Measurements from ENCODE around the gene SPATA18.

SPATA18 gene

DNA sequence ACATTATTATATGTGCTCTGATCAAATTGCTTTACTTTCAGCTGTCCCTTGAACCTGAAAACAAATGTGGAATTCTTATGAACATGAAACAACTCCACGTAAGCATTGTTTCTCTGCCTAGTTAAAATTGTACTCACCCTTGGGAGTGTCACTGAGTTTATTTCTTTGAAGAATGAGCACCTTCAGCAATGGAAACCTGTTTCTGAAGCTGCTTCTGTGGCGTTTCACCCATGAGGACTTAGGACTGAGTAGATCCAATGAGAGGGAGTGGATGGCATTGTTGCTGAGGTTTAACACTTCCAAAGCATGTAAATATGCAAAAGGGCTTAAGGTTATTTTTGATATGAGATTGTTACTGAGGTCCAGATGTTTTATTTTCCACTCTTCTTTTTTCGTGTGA is 34.1 kb upstream of the SPATA18 start:
- no peaks in the 10 kb centered on the region for H3F3A ChIP-seq (ENCODE audit: low read depth)
- H4K20me1 ChIP-seq (ENCODE audit: insufficient read depth, low read length, poor library complexity, severe bottlenecking), result no peaks in the 10 kb centered on the region
- H3K4me2 ChIP-seq (ENCODE audit: low read depth, low read length, poor library complexity, severe bottlenecking), result no peak overlapping the region
- H3K36me3 ChIP-seq (ENCODE audit: insufficient read depth, low read length), result no peaks in the 10 kb centered on the region
- H3K4me1 ChIP-seq (ENCODE audit: insufficient read depth, low read length, poor library complexity, severe bottlenecking), result no peaks in the 10 kb centered on the region
- H3K27me3 ChIP-seq (ENCODE audit: insufficient read depth, low read length, poor library complexity, severe bottlenecking), result no peaks in the 10 kb centered on the region
- no peaks in the 10 kb centered on the region for H3K79me2 ChIP-seq (ENCODE audit: insufficient read depth, low read length)
- TF ChIP-seq EZH2phosphoT487 (IDR thresholded peaks at IDR 0.05; ENCODE audit: borderline replicate concordance), result no peak
- TF ChIP-seq, protein P1, sequence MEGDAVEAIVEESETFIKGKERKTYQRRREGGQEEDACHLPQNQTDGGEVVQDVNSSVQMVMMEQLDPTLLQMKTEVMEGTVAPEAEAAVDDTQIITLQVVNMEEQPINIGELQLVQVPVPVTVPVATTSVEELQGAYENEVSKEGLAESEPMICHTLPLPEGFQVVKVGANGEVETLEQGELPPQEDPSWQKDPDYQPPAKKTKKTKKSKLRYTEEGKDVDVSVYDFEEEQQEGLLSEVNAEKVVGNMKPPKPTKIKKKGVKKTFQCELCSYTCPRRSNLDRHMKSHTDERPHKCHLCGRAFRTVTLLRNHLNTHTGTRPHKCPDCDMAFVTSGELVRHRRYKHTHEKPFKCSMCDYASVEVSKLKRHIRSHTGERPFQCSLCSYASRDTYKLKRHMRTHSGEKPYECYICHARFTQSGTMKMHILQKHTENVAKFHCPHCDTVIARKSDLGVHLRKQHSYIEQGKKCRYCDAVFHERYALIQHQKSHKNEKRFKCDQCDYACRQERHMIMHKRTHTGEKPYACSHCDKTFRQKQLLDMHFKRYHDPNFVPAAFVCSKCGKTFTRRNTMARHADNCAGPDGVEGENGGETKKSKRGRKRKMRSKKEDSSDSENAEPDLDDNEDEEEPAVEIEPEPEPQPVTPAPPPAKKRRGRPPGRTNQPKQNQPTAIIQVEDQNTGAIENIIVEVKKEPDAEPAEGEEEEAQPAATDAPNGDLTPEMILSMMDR (conservative IDR thresholded peaks at IDR 0.05; ENCODE audit: low read length), result no peak
- no peaks in the 10 kb centered on the region for H3K9me2 ChIP-seq (replicated peaks; ENCODE audit: low read depth, low read length)
- no peak overlapping the region for H3K4me3 ChIP-seq (ENCODE audit: low read length, poor library complexity, severe bottlenecking)
- no peak overlapping the region for H2AFZ ChIP-seq (ENCODE audit: low read length)
- H3K9me3 ChIP-seq (ENCODE audit: insufficient read depth, low read depth, low read length), result no peaks in the 10 kb centered on the region
- no peak overlapping the region for H3K9ac ChIP-seq (ENCODE audit: low read depth, low read length, poor library complexity, severe bottlenecking)

GRCh38 chr4:52017814-52018213 is 33.3 kb upstream of the SPATA18 start:
- Histone ChIP-seq H4K20me1 (ENCODE audit: insufficient read depth, low read length, poor library complexity, severe bottlenecking) (no peaks in the 10 kb centered on the region), H3K27me3 (ENCODE audit: insufficient read depth, low read length, poor library complexity, severe bottlenecking) (no peaks in the 10 kb centered on the region), H3K4me3 (ENCODE audit: low read length, poor library complexity, severe bottlenecking) (no peak overlapping the region), H2AFZ (ENCODE audit: low read length) (no peak overlapping the region), H3K9ac (ENCODE audit: low read depth, low read length, poor library complexity, severe bottlenecking) (no peak overlapping the region), H3K36me3 (ENCODE audit: insufficient read depth, low read length) (no peaks in the 10 kb centered on the region), H3K9me3 (ENCODE audit: insufficient read depth, low read depth, low read length) (no peaks in the 10 kb centered on the region), H3F3A (ENCODE audit: low read depth) (no peaks in the 10 kb centered on the region), H3K4me1 (ENCODE audit: insufficient read depth, low read length, poor library complexity, severe bottlenecking) (no peaks in the 10 kb centered on the region), H3K9me2 (replicated peaks; ENCODE audit: low read depth, low read length) (no peaks in the 10 kb centered on the region), H3K4me2 (ENCODE audit: low read depth, low read length, poor library complexity, severe bottlenecking) (no peak overlapping the region), H3K79me2 (ENCODE audit: insufficient read depth, low read length) (no peaks in the 10 kb centered on the region)
- TF ChIP-seq, protein P1 (conservative IDR thresholded peaks at IDR 0.05; ENCODE audit: low read length), result no peak

DNA sequence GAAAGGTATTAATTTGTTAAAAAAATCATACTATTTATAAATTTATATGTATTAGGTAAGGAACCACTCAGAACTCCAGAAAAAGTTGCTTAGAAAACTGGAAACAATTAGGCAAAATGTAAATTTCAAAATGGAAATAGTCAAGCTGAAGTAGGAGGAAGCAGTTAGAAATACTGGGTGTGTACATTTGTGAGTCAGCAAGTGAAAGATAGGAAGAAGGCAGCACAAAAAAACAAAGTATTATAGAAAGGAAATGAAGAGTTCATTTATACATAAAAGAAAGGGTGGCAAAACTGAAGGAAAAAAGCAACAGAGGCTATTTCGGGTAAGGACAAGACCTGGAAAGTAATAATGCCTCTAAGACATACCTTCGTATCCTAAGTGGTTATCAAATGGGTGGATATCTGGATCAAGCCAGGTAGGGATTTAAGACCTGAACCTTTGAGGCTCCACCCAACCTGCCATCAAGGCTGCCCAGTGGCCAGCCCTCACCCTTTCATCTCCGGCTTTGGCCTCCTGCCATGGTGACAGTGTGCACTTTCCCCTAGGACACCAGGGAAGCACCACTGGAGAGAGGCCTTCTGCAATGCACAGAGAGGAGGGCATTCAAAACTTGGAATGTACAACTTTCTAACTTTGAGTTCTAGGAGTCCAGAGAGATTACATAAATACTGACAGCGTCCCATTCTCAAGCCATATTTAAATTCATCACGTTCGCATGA is 31.0 kb upstream of the SPATA18 start, which contains the start of gene LRRC66:
Gene LRRC66, minus strand, starts transcription at position 428 of the 722 bp plus-strand sequence. CDS start 2,750 bp downstream, outside the sequence.
- no peaks in the 10 kb centered on the region for H3K27me3 ChIP-seq (ENCODE audit: insufficient read depth, low read length, poor library complexity, severe bottlenecking)
- H3K9me2 ChIP-seq (replicated peaks; ENCODE audit: low read depth, low read length), result no peaks in the 10 kb centered on the region
- H3K4me3 ChIP-seq (ENCODE audit: low read length, poor library complexity, severe bottlenecking), result no peak within 1 kb of the TSS
- H3K9ac ChIP-seq (ENCODE audit: low read depth, low read length, poor library complexity, severe bottlenecking), result no peak within 1 kb of the TSS
- H3K36me3 ChIP-seq (ENCODE audit: insufficient read depth, low read length), result no peaks in the 10 kb centered on the region
- H3K4me1 ChIP-seq (ENCODE audit: insufficient read depth, low read length, poor library complexity, severe bottlenecking), result no peaks in the 10 kb centered on the region
- H3F3A ChIP-seq (ENCODE audit: low read depth), result no peaks in the 10 kb centered on the region
- TF ChIP-seq, protein P1 (conservative IDR thresholded peaks at IDR 0.05; ENCODE audit: low read length), result no peak
- TF ChIP-seq EZH2phosphoT487 (IDR thresholded peaks at IDR 0.05; ENCODE audit: borderline replicate concordance), result no peak
- no peak within 1 kb of the TSS for H3K4me2 ChIP-seq (ENCODE audit: low read depth, low read length, poor library complexity, severe bottlenecking)
- H4K20me1 ChIP-seq (ENCODE audit: insufficient read depth, low read length, poor library complexity, severe bottlenecking), result no peaks in the 10 kb centered on the region
- H3K9me3 ChIP-seq (ENCODE audit: insufficient read depth, low read depth, low read length), result no peaks in the 10 kb centered on the region
- H3K79me2 ChIP-seq (ENCODE audit: insufficient read depth, low read length), result no peaks in the 10 kb centered on the region
- H2AFZ ChIP-seq (ENCODE audit: low read length), result no peak within 1 kb of the TSS
